SW 1271 (cell line): ENCODE data around the gene APOBEC3F.
"Not testable (repeated sequence)": the region's sequence is repeated elsewhere in the genome, so short reads cannot be mapped to it uniquely, and the experiment has no call there.

Experiments
- DNase-seq, 2 experiments: peaks; one replicate each; lab custom pipeline; 2025; lab: John Stamatoyannopoulos, UW

Gene APOBEC3F

GRCh38 chr22:39073981-39074380, 33.3 kb downstream of the APOBEC3F start:
- DNase-seq, result no peak

GRCh38 chr22:39076155-39077025, 35.7 kb downstream of the APOBEC3F start:
- not testable (repeated sequence) for DNase-seq

DNA sequence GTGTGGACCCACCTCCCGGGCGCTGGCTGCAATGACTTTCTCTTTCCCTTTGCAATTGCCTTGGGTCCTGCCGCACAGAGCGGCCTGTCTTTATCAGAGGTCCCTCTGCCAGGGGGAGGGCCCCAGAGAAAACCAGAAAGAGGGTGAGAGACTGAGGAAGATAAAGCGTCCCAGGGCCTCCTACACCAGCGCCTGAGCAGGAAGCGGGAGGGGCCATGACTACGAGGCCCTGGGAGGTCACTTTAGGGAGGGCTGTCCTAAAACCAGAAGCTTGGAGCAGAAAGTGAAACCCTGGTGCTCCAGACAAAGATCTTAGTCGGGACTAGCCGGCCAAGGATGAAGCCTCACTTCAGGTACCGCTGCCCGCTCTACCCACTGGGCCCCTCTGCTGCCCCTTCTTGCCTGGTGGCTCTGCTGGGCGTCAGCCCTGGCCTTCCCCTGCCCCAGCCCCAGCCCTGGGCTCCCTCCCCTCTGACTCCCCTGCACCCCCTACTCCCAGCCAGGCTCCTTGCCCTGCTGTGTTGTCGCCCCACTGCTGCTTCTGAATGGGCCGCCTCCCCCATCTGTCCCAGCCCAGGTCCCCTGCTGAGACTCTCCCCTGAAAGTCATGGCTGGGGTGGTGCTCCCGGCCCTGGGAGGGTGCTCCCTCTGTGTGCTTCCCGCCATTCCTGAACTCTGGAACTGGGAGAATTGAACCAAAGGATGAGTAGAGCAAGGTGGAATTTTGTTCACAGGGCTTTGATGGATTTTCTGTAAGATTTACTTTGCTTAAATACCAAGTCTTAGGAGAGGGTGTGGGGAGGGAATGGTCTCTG, 36.6 kb downstream of the APOBEC3F start, which contains the start of gene APOBEC3G:
TSS of gene APOBEC3G (plus strand) at position 250 of the 815 bp plus-strand sequence. CDS start at position 337, 87 bp downstream.
- DNase-seq, result peak in 1 of 2 experiments; percentile 25

DNA sequence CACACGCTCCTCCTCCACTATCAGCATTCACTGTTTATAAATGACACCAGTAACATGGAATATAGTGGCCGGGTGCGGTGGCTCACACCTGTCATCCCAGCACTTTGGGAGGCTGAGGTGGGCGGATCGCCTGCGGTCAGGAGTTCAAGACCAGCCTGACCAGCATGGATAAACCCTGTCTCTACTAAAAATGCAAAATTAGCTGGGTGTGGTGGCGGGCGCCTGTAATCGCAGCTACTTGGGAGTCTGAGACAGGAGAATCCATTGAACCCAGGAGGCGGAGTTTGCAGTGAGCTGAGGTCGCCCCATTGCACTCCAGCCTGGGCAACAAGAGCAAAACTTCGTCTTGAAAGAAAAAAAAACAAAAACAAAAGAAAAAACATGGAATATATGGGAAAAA, 37.2 kb downstream of the APOBEC3F start:
- not testable (repeated sequence) for DNase-seq

DNA sequence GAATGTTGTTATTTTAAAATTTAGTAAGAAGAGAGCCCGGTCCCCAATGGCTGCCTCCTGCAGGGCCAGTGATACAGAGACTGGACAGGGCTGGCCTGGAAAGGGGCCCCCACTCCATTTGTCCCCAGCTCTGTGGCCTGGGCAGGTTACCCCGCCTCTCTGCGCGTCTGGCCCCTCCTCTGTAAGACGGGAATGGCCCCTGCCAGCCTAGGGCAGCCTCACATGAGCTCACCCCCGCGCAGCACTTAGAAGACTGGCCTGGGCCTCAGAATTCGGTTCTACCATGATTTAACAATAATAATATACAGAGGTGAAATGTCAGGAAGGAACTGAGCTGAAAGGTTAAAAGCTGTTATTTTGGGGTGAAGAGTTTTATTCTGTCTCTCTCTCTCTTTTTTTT, 37.7 kb downstream of the APOBEC3F start:
- no peak for DNase-seq

GRCh38 chr22:39079054-39079637, 38.5 kb downstream of the APOBEC3F start:
- not testable (repeated sequence) for DNase-seq

DNA sequence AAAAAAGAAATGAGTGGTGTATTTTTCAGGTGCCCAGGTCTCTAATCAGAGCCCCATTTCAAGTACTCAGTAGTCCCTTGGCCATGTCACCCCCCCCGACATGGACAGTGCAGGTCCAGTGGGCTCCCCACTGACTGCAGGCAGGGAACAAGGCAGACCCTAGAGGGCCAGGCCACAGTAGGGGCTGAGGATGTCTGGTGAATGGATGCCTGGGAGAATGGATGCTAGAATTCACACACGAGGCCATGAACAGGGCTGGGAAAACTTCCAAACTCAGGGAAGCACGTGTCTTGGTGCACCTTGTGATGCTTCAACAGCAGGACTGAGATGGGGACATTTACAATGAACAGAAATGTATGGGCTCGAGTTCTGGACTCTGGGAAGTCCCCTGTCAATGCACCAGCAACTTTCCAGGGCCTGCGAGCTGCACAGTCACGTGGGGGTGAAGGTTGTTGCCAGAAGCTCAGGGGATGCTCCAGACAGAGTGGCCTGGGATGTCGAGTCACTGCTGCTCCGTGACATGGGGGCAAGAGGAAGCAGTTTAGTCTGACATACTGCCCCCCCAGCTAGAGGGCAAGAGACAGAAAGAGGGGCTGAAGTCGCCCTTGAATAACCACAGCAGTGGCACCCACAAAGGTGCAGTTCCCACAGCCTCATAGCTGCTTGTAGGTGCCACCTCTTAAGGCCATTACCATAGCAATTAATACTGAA, 39.5 kb downstream of the APOBEC3F start:
- DNase-seq, result no peak

DNA sequence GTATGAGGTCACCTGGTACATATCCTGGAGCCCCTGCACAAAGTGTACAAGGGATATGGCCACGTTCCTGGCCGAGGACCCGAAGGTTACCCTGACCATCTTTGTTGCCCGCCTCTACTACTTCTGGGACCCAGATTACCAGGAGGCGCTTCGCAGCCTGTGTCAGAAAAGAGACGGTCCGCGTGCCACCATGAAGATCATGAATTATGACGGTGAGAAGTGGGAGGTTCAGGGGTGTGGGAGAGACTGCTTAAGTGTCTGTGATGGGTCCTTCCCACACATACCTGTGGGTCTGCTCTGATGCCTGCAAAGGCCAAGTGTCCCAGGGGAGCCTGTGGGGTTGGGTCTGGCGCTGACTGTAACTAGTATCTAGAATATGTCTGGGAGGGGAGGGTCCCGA, 40.4 kb downstream of the APOBEC3F start:
- no peak for DNase-seq

DNA sequence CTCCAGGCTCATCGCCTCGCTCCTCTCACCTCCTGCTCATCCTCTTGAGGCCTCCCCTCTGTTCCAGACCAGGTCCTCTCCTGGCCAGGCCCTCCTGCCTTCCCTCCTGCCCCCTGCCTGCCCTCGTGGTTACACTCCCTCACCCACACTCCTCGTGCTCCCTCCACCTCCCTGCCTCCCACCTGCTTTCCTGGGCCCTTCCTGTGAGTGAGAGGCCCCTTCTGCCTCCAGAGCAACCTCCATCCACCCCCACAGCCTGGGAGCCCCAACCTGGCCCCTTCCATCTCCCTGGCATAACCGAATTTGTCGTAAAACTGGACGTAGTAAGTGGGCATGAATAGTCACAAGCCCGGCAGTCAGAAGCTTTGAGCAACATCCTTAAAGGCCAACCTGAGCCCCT, 40.9 kb downstream of the APOBEC3F start:
- no peak for DNase-seq

GRCh38 chr22:39083212-39084165, 42.8 kb downstream of the APOBEC3F start:
- DNase-seq, result no peak

- no peak for DNase-seq
These were observed 44.0 kb downstream of the APOBEC3F start for GRCh38 chr22:39084666-39085065.

DNA sequence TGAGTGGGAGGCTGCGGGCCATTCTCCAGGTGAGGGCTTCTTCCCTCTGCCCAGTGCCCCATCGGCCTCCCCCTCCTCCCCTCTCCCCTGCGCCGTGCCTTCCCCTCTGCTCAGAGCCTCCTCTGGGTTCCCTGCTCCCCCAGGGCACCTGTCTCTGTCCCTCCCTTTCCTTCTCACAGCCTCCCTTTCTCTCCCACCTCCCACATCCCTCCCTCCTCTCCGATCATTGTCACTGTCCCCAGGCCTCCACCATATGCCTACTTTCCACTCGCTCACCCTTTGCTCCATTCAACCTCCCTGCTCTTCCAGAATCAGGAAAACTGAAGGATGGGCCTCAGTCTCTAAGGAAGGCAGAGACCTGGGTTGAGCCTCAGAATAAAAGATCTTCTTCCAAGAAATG, 46.4 kb downstream of the APOBEC3F start:
- DNase-seq, result no peak

DNA sequence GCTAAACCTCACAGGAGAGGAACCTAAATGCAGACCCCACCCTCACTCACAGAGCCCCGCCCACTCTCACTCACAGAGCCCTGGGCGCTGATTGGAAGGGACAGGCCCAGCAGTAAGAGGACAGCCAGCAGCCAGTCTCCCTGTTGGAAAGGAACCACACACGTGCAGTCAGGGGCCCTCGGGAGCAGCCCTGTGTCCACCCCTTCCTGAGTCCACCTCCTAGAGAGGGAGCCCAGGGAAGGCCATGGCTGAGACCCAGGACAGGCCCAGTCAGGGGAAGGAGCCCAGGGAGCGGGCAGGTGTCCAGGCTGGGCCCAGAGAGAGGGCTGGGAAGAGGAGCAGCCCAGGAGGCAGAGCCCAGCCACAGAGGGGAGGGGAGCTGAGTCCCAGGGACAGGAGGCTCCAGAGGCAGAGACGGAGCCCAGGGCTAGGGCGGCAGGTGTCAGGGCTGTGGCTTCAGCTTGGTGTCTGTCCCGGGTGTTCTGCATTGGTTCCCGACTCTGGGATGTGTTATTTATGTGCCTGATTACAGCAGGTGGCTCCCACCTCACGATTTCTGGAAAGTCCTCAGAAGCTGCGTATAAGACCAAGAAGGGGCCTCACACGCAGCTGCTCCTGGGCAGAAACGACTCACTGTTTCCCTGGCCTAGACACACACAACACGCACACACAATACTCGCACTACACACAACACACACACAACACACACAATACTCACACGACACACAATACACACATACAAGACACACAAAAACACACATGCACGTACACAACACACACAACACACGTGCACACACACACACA, 47.4 kb downstream of the APOBEC3F start:
- no peak for DNase-seq

DNA sequence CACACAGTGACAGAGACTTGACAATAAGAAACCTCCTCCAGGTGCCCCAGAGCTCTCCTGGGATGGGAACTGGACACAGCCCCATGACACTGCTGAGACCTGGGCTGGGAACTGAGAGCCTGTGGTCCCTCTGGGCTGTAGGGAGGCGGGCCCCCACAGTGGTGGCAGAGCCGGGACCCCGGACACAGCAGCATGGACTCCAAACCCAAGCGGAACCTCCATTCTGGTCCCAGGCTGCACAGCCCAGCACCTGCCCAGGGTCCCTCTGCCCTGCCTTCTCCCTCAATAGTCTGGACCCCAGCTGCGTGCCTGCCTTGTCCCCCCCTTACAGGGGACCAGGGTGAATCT, 48.0 kb downstream of the APOBEC3F start:
- no peak for DNase-seq

GRCh38 chr22:39089928-39090327, 49.3 kb downstream of the APOBEC3F start:
- DNase-seq, result no peak

DNA sequence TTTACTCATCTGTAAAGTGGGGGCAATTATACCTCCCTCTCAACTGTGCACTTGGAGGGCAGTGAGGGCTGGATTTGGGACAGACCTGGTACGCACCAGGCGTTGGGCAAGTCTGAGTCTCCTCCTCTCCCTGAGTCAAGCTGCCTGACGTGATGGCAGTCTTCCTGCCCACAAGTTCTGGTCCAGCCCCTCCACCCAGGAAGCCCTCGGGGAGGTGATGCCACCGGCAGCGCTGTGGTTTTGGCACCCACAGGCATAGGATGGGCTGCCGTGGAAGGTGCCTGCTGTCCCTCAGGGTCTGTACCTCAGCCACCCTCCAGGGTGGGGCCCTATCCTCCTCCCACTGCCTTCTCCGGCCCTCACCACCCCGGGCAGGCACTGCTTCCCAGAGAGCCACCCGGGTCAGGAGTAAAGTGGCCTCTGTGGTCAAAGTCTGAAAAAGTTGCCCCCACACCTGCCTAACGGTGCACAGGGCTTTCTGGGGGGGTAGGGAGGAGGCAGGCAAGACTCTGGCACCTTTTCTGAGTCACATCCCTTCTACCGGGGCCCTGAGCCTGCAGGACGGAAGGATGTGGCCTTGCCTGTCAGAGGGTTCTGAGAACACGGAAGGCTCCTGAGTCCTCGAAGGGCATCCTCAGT, 49.9 kb downstream of the APOBEC3F start:
- DNase-seq, result no peak

DNA sequence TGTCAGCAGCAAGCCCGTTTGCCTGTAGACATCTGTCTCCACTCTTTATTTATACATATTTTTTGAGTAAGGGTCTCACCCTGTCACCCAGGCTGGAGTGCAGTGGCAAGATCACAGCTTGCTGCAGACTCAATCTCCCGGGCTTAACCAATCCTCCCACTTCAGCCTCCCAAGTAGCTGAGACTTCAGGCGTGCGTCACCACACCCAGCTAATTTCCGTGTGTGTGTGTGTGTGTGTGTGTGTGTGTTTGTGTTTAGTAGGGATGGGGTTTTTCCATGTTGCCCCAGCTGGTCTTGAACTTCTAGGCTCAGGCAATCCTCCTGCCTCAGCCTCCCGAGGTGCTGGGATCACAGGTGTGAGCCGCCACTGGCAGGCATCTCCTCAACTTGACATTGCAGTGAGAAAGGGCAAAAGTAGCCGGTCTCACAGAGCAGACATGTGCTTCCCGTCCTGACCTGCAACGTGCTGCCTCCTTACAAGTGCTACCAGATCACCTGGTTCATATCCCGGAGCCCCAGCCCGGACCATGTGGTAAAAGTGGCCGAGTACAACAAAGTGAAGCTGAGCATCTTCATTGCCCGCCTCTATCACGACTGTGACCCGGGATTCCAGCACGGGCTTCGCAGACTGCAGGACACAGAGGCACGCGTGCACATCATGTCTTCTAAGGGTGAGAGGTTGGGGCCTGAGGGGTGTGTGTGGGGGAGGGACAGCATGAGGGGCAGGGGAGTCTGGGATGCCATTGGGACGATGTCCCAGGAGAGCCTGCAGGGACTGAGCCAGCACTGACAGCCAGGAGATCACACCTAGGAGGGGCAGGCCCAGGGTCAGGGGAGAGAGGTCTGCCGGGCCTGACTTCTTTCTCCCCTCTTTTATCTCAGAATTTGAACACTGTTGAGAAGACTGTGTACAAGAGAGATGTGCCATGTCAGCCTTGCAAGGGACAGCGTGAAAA, 50.7 kb downstream of the APOBEC3F start:
- DNase-seq, result no peak
